GM23338 (cell line): Measurements from ENCODE around the gene ITGA8. TPM values are rescaled to one million over a fixed set of nuclear protein-coding genes. Genes with fewer than 3 reads are reported as not detected.

Experiments used
- ATAC-seq: fragments of 200-7000 bp; cut with Tn5 transposase; 3 replicates; pipeline ENCODE4 v1.9.1; 2020
- DNase-seq: peaks from one replicate; pipeline ENCODE4 v3.0.0-alpha.2; 2015; ENCODE audit warnings: low spot score
- H2AFZ ChIP-seq: fragments of 200-600 bp; sonication (generic); 2 replicates; pipeline ENCODE4 v1.8.0; 2016; ENCODE audit warnings: antibody characterized with exemption, mild to moderate bottlenecking, moderate library complexity
- H3F3A ChIP-seq: fragments of 200-600 bp; sonication (generic); replicated peaks from 2 replicates; pipeline ENCODE4 v1.8.0; 2017; ENCODE audit warnings: antibody characterized with exemption, mixed run types, low read depth
- H3K27ac ChIP-seq: fragments of 200-600 bp; sonication (generic); 2 replicates; pipeline ENCODE4 v1.6.1; 2016; ENCODE audit warnings: low read depth
- H3K27me3 ChIP-seq: fragments of 200-600 bp; sonication (generic); 2 replicates; pipeline ENCODE4 v1.8.0; 2016; ENCODE audit warnings: mild to moderate bottlenecking, mixed run types, moderate library complexity; ENCODE audit not compliant: insufficient read depth
- H3K36me3 ChIP-seq: fragments of 200-600 bp; sonication (generic); 2 replicates; pipeline ENCODE4 v1.8.0; 2016; ENCODE audit warnings: mild to moderate bottlenecking; ENCODE audit not compliant: insufficient read depth
- H3K4me1 ChIP-seq: fragments of 200-600 bp; sonication (generic); 2 replicates; pipeline ENCODE4 v1.8.0; 2016; ENCODE audit warnings: mild to moderate bottlenecking, moderate library complexity; ENCODE audit not compliant: insufficient read depth
- H3K4me2 ChIP-seq: fragments of 200-600 bp; sonication (generic); 2 replicates; pipeline ENCODE4 v1.7.1; 2017; ENCODE audit warnings: mixed run types
- H3K4me3 ChIP-seq: fragments of 200-600 bp; sonication (generic); 2 replicates; pipeline ENCODE4 v1.6.1; 2016; ENCODE audit warnings: mixed run types
- H3K79me2 ChIP-seq: fragments of 200-600 bp; sonication (generic); replicated peaks from 2 replicates; pipeline ENCODE4 v1.8.0; 2017; ENCODE audit warnings: mild to moderate bottlenecking; ENCODE audit not compliant: insufficient read depth
- H3K9me2 ChIP-seq: fragments of 200-600 bp; sonication (generic); 2 replicates; pipeline ENCODE4 v1.8.0; 2017; ENCODE audit not compliant: insufficient read depth
- H4K20me1 ChIP-seq: fragments of 200-600 bp; sonication (generic); replicated peaks from 2 replicates; pipeline ENCODE4 v1.8.0; 2017; ENCODE audit warnings: mild to moderate bottlenecking; ENCODE audit not compliant: insufficient read depth
- H3K27ac Mint-ChIP-seq: 2 replicates; pipeline ENCODE4 v1.8.0; 2020; ENCODE audit warnings: inconsistent platforms, mild to moderate bottlenecking, moderate library complexity, mixed read lengths
- H3K27me3 Mint-ChIP-seq: 3 replicates; pipeline ENCODE4 v1.8.0; 2022; ENCODE audit warnings: low read depth, mild to moderate bottlenecking, moderate library complexity, mixed read lengths, inconsistent platforms; ENCODE audit not compliant: insufficient read depth, poor library complexity
- H3K36me3 Mint-ChIP-seq: 3 replicates; pipeline ENCODE4 v1.8.0; 2021; ENCODE audit warnings: low read depth, mild to moderate bottlenecking, inconsistent platforms, moderate library complexity, mixed read lengths
- H3K4me1 Mint-ChIP-seq: 3 replicates; pipeline ENCODE4 v1.8.0; 2020; ENCODE audit warnings: mild to moderate bottlenecking, inconsistent platforms, mixed read lengths
- H3K4me3 Mint-ChIP-seq: 3 replicates; pipeline ENCODE4 v1.8.0; 2021; ENCODE audit warnings: moderate library complexity, mild to moderate bottlenecking, inconsistent platforms, mixed read lengths
- H3K9me3 Mint-ChIP-seq: 3 replicates; pipeline ENCODE4 v1.8.0; 2020; ENCODE audit warnings: moderate library complexity, mild to moderate bottlenecking, inconsistent platforms, mixed read lengths
- POLR2AphosphoS5 ChIP-seq: IDR thresholded peaks from 2 replicates; pipeline ENCODE4 v1.6.1; 2016; ENCODE audit warnings: antibody characterized with exemption, low read depth
- ZNF114 ChIP-seq: fragments of 250-450 bp; sonication (Bioruptor Pico); IDR thresholded peaks from 2 replicates; pipeline ENCODE4 v1.5.0; 2020; ENCODE audit warnings: mild to moderate bottlenecking, moderate library complexity
- ZNF331 ChIP-seq: fragments of 250-450 bp; sonication (Bioruptor Pico); IDR thresholded peaks from 2 replicates; pipeline ENCODE4 v1.5.0; 2020; ENCODE audit warnings: low read depth, mild to moderate bottlenecking, moderate library complexity
- polyA plus RNA-seq: library from polyadenylated mRNA; unstranded; fragments of >200 nt; fragmentation: Nextera tagmentation; extraction: Ambion mirVana; gene quantifications from 2 replicates; pipeline ENCODE4 v1.2.1, GENCODE V29; 2016
- total RNA-seq: library from RNA; depleted of rRNA; stranded (reverse); fragments of >200 nt; shearing (Covaris generic); gene quantifications from 2 replicates; pipeline ENCODE4 v1.2.3, GENCODE V29; 2014
- TF ChIP-seq, protein P1 (sequence below): IDR thresholded peaks from one replicate; pipeline ENCODE4 v1.6.1; 2018; ENCODE audit warnings: antibody characterized with exemption; ENCODE audit not compliant: unreplicated experiment
- TF ChIP-seq, protein P2 (sequence below): IDR thresholded peaks from 2 replicates; pipeline ENCODE4 v1.6.1; 2016; ENCODE audit warnings: antibody characterized with exemption

The ITGA8 gene
- total and polyA plus RNA-seq, 2 experiments from 2014 or later: not detected

GRCh38 chr10:15548331-15548730 is 171.4 kb downstream of the ITGA8 start (continued):
- TF ChIP-seq ZNF331 (no peak), POLR2AphosphoS5 (no peak), ZNF114 (CRISPR knock-in tag) (no peak)
- TF ChIP-seq, protein P1, sequence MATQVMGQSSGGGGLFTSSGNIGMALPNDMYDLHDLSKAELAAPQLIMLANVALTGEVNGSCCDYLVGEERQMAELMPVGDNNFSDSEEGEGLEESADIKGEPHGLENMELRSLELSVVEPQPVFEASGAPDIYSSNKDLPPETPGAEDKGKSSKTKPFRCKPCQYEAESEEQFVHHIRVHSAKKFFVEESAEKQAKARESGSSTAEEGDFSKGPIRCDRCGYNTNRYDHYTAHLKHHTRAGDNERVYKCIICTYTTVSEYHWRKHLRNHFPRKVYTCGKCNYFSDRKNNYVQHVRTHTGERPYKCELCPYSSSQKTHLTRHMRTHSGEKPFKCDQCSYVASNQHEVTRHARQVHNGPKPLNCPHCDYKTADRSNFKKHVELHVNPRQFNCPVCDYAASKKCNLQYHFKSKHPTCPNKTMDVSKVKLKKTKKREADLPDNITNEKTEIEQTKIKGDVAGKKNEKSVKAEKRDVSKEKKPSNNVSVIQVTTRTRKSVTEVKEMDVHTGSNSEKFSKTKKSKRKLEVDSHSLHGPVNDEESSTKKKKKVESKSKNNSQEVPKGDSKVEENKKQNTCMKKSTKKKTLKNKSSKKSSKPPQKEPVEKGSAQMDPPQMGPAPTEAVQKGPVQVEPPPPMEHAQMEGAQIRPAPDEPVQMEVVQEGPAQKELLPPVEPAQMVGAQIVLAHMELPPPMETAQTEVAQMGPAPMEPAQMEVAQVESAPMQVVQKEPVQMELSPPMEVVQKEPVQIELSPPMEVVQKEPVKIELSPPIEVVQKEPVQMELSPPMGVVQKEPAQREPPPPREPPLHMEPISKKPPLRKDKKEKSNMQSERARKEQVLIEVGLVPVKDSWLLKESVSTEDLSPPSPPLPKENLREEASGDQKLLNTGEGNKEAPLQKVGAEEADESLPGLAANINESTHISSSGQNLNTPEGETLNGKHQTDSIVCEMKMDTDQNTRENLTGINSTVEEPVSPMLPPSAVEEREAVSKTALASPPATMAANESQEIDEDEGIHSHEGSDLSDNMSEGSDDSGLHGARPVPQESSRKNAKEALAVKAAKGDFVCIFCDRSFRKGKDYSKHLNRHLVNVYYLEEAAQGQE: no peak

DNA sequence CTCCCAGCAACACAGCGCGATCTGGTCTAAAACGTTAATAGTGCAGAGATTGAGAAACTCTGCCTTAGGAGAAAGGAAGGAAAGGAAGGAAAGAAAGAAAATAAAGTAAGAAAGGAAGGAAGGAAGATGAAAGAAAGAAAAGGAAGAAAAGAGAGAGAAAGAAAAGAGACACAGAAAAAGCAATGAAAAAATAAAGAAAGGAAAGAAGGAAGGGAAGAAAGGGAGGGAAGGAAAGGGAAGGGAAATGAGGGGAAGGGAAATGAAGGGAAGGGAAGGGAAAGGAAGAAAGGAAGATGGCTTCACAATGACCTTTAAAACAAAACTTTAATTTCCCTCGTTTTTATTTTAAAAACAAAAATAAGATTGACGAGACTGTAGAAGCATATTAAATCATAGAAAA is 173.1 kb downstream of the ITGA8 start:
- Histone ChIP-seq H3K79me2 (no peaks in the 10 kb centered on the region), H2AFZ (no peak overlapping the region), H3K4me3 (no peak overlapping the region), H3F3A (no peaks in the 10 kb centered on the region), H3K9me2 (peaks cover 19% of the 10 kb centered on the region; the same call in 1 of the 2 replicates), H4K20me1 (no peaks in the 10 kb centered on the region), H3K27me3 (no peaks in the 10 kb centered on the region), H3K36me3 (no peaks in the 10 kb centered on the region), H3K27ac (no peak overlapping the region), H3K4me2 (no peak overlapping the region), H3K4me1 (peaks cover 4% of the 10 kb centered on the region; the same call in 1 of the 2 replicates)
- ATAC-seq: no peak
- H3K27me3 Mint-ChIP-seq: peaks cover 3% of the 10 kb centered on the region
- no peaks in the 10 kb centered on the region for H3K9me3 Mint-ChIP-seq
- no peaks in the 10 kb centered on the region; the same call in 1 of the 3 replicates for H3K36me3 Mint-ChIP-seq
- H3K4me1 Mint-ChIP-seq: 0 out of 3 replicates have a peak, but pooled peaks cover 2% of the 10 kb centered on the region
- H3K4me3 Mint-ChIP-seq: no peak overlapping the region
- TF ChIP-seq, protein P1: no peak
- TF ChIP-seq ZNF114 (CRISPR knock-in tag): no peak
- TF ChIP-seq, protein P2, sequence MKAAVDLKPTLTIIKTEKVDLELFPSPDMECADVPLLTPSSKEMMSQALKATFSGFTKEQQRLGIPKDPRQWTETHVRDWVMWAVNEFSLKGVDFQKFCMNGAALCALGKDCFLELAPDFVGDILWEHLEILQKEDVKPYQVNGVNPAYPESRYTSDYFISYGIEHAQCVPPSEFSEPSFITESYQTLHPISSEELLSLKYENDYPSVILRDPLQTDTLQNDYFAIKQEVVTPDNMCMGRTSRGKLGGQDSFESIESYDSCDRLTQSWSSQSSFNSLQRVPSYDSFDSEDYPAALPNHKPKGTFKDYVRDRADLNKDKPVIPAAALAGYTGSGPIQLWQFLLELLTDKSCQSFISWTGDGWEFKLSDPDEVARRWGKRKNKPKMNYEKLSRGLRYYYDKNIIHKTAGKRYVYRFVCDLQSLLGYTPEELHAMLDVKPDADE: no peak
- no peak for DNase-seq
- H3K27ac Mint-ChIP-seq: no peak overlapping the region
